Caco-2 (cell line): ENCODE results near the gene POLR3G. TPM values are rescaled to one million over a fixed set of nuclear protein-coding genes. Genes with fewer than 3 reads are reported as not detected.

Experiments
- BruUV-seq: library from RNA; stranded (reverse); fragments of 400-500 nt; replicated peaks from 2 replicates; lab custom pipeline; 2021; lab: Mats Ljungman, UMichigan
- CTCF ChIA-PET: fragments of 300-600 bp; sonication (Branson Sonifier 250); formaldehyde crosslinking; loops from one replicate; lab custom pipeline; 2022; ENCODE audit warnings: antibody characterized with exemption; lab: Charles Lee
- POLR2A ChIA-PET: fragments of 300-600 bp; sonication (Branson Sonifier 250); formaldehyde crosslinking; loops from one replicate; lab custom pipeline; 2022; ENCODE audit warnings: antibody characterized with exemption; lab: Charles Lee
- DNase-seq, 2 experiments: peaks; one replicate each; pipeline versions ENCODE4 v3.0.0 to v3.0.0-alpha.2; 2020 to 2022
- H3K27me3 ChIP-seq: replicated peaks from 2 replicates; pipeline ENCODE4 v1.6.0; 2011; ENCODE audit warnings: low read length; ENCODE audit not compliant: control insufficient read depth, insufficient read depth
- H3K36me3 ChIP-seq: 2 replicates; pipeline ENCODE4 v1.5.1; 2011; ENCODE audit warnings: low read length; ENCODE audit not compliant: control insufficient read depth, insufficient read depth
- H3K4me1 ChIP-seq: fragments of 250-450 bp; sonication (Bioruptor Pico); 2 replicates; pipeline ENCODE4 v1.5.1; 2020; ENCODE audit warnings: mild to moderate bottlenecking
- H3K4me3 ChIP-seq: 2 replicates; pipeline ENCODE4 v1.5.1; 2011; ENCODE audit warnings: low read depth, mild to moderate bottlenecking, control low read depth, low read length
- H3K9me3 ChIP-seq: fragments of 250-450 bp; sonication (Bioruptor Pico); 2 replicates; pipeline ENCODE4 v1.5.1; 2020; ENCODE audit warnings: mild to moderate bottlenecking, moderate library complexity
- H3K27ac Mint-ChIP-seq: one replicate; pipeline ENCODE4 v1.8.0; 2022; ENCODE audit warnings: mixed read lengths; ENCODE audit not compliant: unreplicated experiment
- H3K27me3 Mint-ChIP-seq: one replicate; pipeline ENCODE4 v1.8.0; 2022; ENCODE audit warnings: mixed read lengths; ENCODE audit not compliant: insufficient read depth, unreplicated experiment
- H3K36me3 Mint-ChIP-seq: one replicate; pipeline ENCODE4 v1.8.0; 2022; ENCODE audit warnings: mild to moderate bottlenecking, mixed read lengths; ENCODE audit not compliant: insufficient read depth, unreplicated experiment
- H3K4me1 Mint-ChIP-seq: one replicate; pipeline ENCODE4 v1.8.0; 2022; ENCODE audit warnings: low read depth, mixed read lengths; ENCODE audit not compliant: unreplicated experiment
- H3K4me3 Mint-ChIP-seq: one replicate; pipeline ENCODE4 v1.8.0; 2022; ENCODE audit warnings: mild to moderate bottlenecking, moderate library complexity, mixed read lengths; ENCODE audit not compliant: unreplicated experiment
- H3K9me3 Mint-ChIP-seq: one replicate; pipeline ENCODE4 v1.8.0; 2022; ENCODE audit warnings: mixed read lengths; ENCODE audit not compliant: unreplicated experiment
- intact Hi-C: fragments of 100-400 bp; cut with micrococcal nuclease; formaldehyde crosslinking; loops from one replicate; pipeline ENCODE4 v1.10.0; 2022; ENCODE audit not compliant: unreplicated experiment
- total RNA-seq: library from RNA; stranded (reverse); gene quantifications from 2 replicates; pipeline ENCODE4 v1.2.3, GENCODE V29; 2022
- TF ChIP-seq, protein P1 (sequence below), 2 experiments: fragments of 200-600 bp in 1 of 2; IDR thresholded peaks; 1 replicate in 1 of 2; 2 replicates in 1 of 2; pipeline versions ENCODE4 v1.5.1 to v1.8.0; 2011 to 2022; ENCODE audit warnings: antibody characterized with exemption in 1 of 2, control low read depth in 1 of 2, inconsistent platforms in 1 of 2, low read depth in 1 of 2, low read length in 1 of 2, mild to moderate bottlenecking in 1 of 2, moderate library complexity in 1 of 2; ENCODE audit not compliant: insufficient read depth in 1 of 2, severe bottlenecking in 1 of 2, unreplicated experiment in 1 of 2

POLR3G gene
- total RNA-seq, 1 experiment from 2014 or later: 5.4 TPM

DNA sequence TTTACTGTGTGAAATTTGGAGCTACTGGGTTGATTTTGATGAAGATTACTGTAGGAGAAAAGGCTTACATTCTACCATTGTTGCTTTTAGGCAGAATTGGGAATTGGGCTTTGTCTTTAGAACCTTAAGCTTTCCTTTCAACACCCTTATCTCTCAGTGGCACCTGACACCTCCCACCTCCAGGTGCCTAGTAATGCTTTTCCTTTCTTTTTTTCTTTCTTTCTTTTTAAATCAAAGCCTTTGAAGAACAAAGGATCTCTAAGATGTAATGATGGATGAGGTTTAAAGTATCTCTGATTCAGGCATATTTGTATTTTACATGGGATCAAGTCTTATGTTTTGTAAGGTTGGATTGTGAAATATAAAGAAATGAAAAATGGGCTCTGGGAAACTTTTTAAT, 81.0 kb downstream of the POLR3G start:
- H3K9me3 Mint-ChIP-seq: no peaks in the 10 kb centered on the region
- H3K4me1 ChIP-seq: peaks cover 22% of the 10 kb centered on the region
- H3K36me3 ChIP-seq: no peaks in the 10 kb centered on the region
- ChIA-PET POLR2A (no interaction called here), CTCF (no interaction called here)
- intact Hi-C loops: loop anchor here (2.0 to 10.0 kb wide), 3 partner anchors 15 to 251 kb away; no protein-coding TSS in a partner anchor
- BruUV-seq: no TSS peak
- no peaks in the 10 kb centered on the region for H3K9me3 ChIP-seq
- TF ChIP-seq, protein P1, sequence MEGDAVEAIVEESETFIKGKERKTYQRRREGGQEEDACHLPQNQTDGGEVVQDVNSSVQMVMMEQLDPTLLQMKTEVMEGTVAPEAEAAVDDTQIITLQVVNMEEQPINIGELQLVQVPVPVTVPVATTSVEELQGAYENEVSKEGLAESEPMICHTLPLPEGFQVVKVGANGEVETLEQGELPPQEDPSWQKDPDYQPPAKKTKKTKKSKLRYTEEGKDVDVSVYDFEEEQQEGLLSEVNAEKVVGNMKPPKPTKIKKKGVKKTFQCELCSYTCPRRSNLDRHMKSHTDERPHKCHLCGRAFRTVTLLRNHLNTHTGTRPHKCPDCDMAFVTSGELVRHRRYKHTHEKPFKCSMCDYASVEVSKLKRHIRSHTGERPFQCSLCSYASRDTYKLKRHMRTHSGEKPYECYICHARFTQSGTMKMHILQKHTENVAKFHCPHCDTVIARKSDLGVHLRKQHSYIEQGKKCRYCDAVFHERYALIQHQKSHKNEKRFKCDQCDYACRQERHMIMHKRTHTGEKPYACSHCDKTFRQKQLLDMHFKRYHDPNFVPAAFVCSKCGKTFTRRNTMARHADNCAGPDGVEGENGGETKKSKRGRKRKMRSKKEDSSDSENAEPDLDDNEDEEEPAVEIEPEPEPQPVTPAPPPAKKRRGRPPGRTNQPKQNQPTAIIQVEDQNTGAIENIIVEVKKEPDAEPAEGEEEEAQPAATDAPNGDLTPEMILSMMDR (IDR thresholded peaks at IDR 0.05; ENCODE audit: insufficient read depth in 1 of 2, low read depth in 1 of 2, low read length in 1 of 2, severe bottlenecking in 1 of 2, unreplicated experiment in 1 of 2): no peak
- peaks cover 36% of the 10 kb centered on the region for H3K4me1 Mint-ChIP-seq
- H3K27ac Mint-ChIP-seq: no peak overlapping the region
- no peak for DNase-seq
- no peaks in the 10 kb centered on the region for H3K27me3 ChIP-seq
- no peaks in the 10 kb centered on the region for H3K27me3 Mint-ChIP-seq
- H3K36me3 Mint-ChIP-seq: peaks cover 9% of the 10 kb centered on the region
- H3K4me3 ChIP-seq: no peak overlapping the region
- no peak overlapping the region for H3K4me3 Mint-ChIP-seq

DNA sequence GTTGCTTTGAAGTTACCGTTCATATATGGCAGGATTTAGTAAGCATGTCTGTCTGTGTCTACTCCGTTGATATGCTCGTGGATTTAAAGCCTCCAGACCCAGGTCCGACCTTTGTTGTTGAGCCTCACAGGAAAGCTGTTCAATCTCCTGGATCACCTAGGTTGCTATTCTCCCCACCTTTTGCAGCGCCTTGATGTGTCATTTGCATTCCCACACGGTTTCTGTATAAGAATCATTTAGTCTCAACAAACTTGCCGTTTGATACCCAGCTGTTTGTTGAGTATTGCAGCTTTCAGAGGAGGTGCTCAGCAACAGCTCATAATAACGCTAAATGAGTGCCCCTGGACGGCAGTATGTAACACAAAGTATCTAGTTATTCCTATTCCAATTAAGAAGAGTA, 82.7 kb downstream of the POLR3G start:
- peaks cover 9% of the 10 kb centered on the region for H3K36me3 Mint-ChIP-seq
- no peak for DNase-seq
- Histone ChIP-seq H3K4me1 (peaks cover 22% of the 10 kb centered on the region), H3K9me3 (no peaks in the 10 kb centered on the region), H3K36me3 (no peaks in the 10 kb centered on the region), H3K27me3 (no peaks in the 10 kb centered on the region), H3K4me3 (peak overlapping the region; percentile 65)
- no TSS peak for BruUV-seq
- intact Hi-C loops: loop anchor here (2.0 to 10.0 kb wide), 3 partner anchors 13 to 253 kb away; no protein-coding TSS in a partner anchor
- CTCF ChIA-PET: no interaction called here
- H3K27me3 Mint-ChIP-seq: no peaks in the 10 kb centered on the region
- H3K9me3 Mint-ChIP-seq: no peaks in the 10 kb centered on the region
- TF ChIP-seq, protein P1 (IDR thresholded peaks at IDR 0.05; ENCODE audit: insufficient read depth in 1 of 2, low read depth in 1 of 2, low read length in 1 of 2, severe bottlenecking in 1 of 2, unreplicated experiment in 1 of 2): no peak
- H3K27ac Mint-ChIP-seq: no peak overlapping the region
- peaks cover 36% of the 10 kb centered on the region for H3K4me1 Mint-ChIP-seq
- H3K4me3 Mint-ChIP-seq: peak overlapping the region; percentile 93
- POLR2A ChIA-PET: no interaction called here

DNA sequence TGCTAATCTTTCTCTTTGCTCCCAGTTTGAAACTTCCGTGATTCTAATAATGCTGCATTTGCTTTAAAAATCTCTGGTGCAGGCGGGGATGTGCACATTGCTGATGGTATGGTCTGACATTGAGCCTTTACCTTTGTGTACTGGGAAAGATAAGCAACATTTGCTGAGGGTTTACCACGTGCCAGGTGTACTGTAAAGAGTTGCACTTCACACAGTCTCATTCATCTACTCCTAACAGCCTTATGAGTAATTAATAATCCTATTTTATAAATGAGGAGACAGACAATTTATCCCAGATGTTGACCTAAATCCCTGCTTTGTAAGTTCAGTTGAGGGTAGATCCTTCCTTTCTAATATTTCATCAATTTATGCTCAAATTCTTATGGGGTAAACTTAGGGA, 83.2 kb downstream of the POLR3G start:
- intact Hi-C loops: loop anchor here (1.0 to 10.0 kb wide), 5 partner anchors 10 to 253 kb away; no protein-coding TSS in a partner anchor
- no peaks in the 10 kb centered on the region for H3K9me3 ChIP-seq
- TF ChIP-seq, protein P1 (IDR thresholded peaks at IDR 0.05; ENCODE audit: insufficient read depth in 1 of 2, low read depth in 1 of 2, low read length in 1 of 2, severe bottlenecking in 1 of 2, unreplicated experiment in 1 of 2): no peak
- CTCF ChIA-PET: no interaction called here
- BruUV-seq: TSS peak; percentile 62
- peaks cover 22% of the 10 kb centered on the region for H3K4me1 ChIP-seq
- peak in 1 of 2 experiments; percentile 8 for DNase-seq
- H3K27me3 Mint-ChIP-seq: no peaks in the 10 kb centered on the region
- no peaks in the 10 kb centered on the region for H3K9me3 Mint-ChIP-seq
- peak overlapping the region; percentile 70 for H3K27ac Mint-ChIP-seq
- no peaks in the 10 kb centered on the region for H3K36me3 ChIP-seq
- H3K4me3 ChIP-seq: peak overlapping the region; percentile 65
- peaks cover 34% of the 10 kb centered on the region for H3K4me1 Mint-ChIP-seq
- peaks cover 9% of the 10 kb centered on the region for H3K36me3 Mint-ChIP-seq
- no peaks in the 10 kb centered on the region for H3K27me3 ChIP-seq
- POLR2A ChIA-PET: no interaction called here
- peak overlapping the region; percentile 93 for H3K4me3 Mint-ChIP-seq
